Measurements from ENCODE around the gene RBBP8.
A peak's percentile ranks its signal among the peaks of the same experiment; 100 is the strongest.
"Not testable (repeated sequence)": the region's sequence is repeated elsewhere in the genome, so short reads cannot be mapped to it uniquely, and the experiment has no call there.

Gene RBBP8

GRCh38 chr18:22928339-22928738 is 4.8 kb upstream of the RBBP8 start:
- H3K27ac Mint-ChIP-seq = no peak overlapping the region

GRCh38 chr18:22930089-22930713 is 2.9 kb upstream of the RBBP8 start:
- Mint-ChIP-seq H3K27ac (no peak overlapping the region), H3K4me3 (no peak overlapping the region), H3K9me3 (no peaks in the 10 kb centered on the region), H3K4me1 (ENCODE audit: low read depth) (peaks cover 21% of the 10 kb centered on the region), H3K36me3 (ENCODE audit: low read depth) (peaks cover 3% of the 10 kb centered on the region), H3K27me3 (ENCODE audit: low read depth) (peaks cover 4% of the 10 kb centered on the region)

More at GRCh38 chr18:22928339-22928738, 4.8 kb upstream of the RBBP8 start:
- Mint-ChIP-seq H3K9me3 (no peaks in the 10 kb centered on the region), H3K4me3 (no peak overlapping the region), H3K36me3 (ENCODE audit: low read depth) (no peaks in the 10 kb centered on the region), H3K27me3 (ENCODE audit: low read depth) (peaks cover 16% of the 10 kb centered on the region), H3K4me1 (ENCODE audit: low read depth) (peaks cover 7% of the 10 kb centered on the region)

GRCh38 chr18:22932885-22933205 is 283 bp upstream of the RBBP8 start:
- peak overlapping the region; percentile 97 for H3K4me3 Mint-ChIP-seq
- peak overlapping the region; percentile 78 for H3K27ac Mint-ChIP-seq
- H3K4me1 Mint-ChIP-seq (ENCODE audit: low read depth) = peaks cover 30% of the 10 kb centered on the region
- no peaks in the 10 kb centered on the region for H3K9me3 Mint-ChIP-seq
- no peaks in the 10 kb centered on the region for H3K27me3 Mint-ChIP-seq (ENCODE audit: low read depth)
- peaks cover 5% of the 10 kb centered on the region for H3K36me3 Mint-ChIP-seq (ENCODE audit: low read depth)

GRCh38 chr18:22933966-22934423 is 867 bp downstream of the RBBP8 start:
- Mint-ChIP-seq H3K9me3 (no peaks in the 10 kb centered on the region), H3K4me3 (peak overlapping the region; percentile 97), H3K36me3 (ENCODE audit: low read depth) (peaks cover 11% of the 10 kb centered on the region), H3K27me3 (ENCODE audit: low read depth) (no peaks in the 10 kb centered on the region), H3K27ac (peak overlapping the region; percentile 96), H3K4me1 (ENCODE audit: low read depth) (peaks cover 30% of the 10 kb centered on the region)

GRCh38 chr18:22934789-22935188 is 1.7 kb downstream of the RBBP8 start:
- H3K9me3 Mint-ChIP-seq = no peaks in the 10 kb centered on the region
- peaks cover 32% of the 10 kb centered on the region for H3K4me1 Mint-ChIP-seq (ENCODE audit: low read depth)
- H3K36me3 Mint-ChIP-seq (ENCODE audit: low read depth) = peaks cover 14% of the 10 kb centered on the region
- no peaks in the 10 kb centered on the region for H3K27me3 Mint-ChIP-seq (ENCODE audit: low read depth)
- peak overlapping the region; percentile 52 for H3K27ac Mint-ChIP-seq
- H3K4me3 Mint-ChIP-seq = peak overlapping the region; percentile 97

GRCh38 chr18:22935431-22935830 is 2.3 kb downstream of the RBBP8 start:
- peaks cover 33% of the 10 kb centered on the region for H3K4me1 Mint-ChIP-seq (ENCODE audit: low read depth)
- H3K9me3 Mint-ChIP-seq = no peaks in the 10 kb centered on the region
- no peaks in the 10 kb centered on the region for H3K27me3 Mint-ChIP-seq (ENCODE audit: low read depth)
- peak overlapping the region; percentile 18 for H3K4me3 Mint-ChIP-seq
- H3K27ac Mint-ChIP-seq = no peak overlapping the region
- peaks cover 17% of the 10 kb centered on the region for H3K36me3 Mint-ChIP-seq (ENCODE audit: low read depth)

- Mint-ChIP-seq H3K9me3 (no peaks in the 10 kb centered on the region), H3K36me3 (ENCODE audit: low read depth) (peaks cover 17% of the 10 kb centered on the region), H3K4me3 (no peak overlapping the region), H3K27me3 (ENCODE audit: low read depth) (no peaks in the 10 kb centered on the region), H3K4me1 (ENCODE audit: low read depth) (peaks cover 33% of the 10 kb centered on the region), H3K27ac (no peak overlapping the region)
Measured at GRCh38 chr18:22936515-22936914, 3.4 kb downstream of the RBBP8 start.

- Mint-ChIP-seq H3K4me3 (no peak overlapping the region), H3K27ac (no peak overlapping the region), H3K27me3 (ENCODE audit: low read depth) (no peaks in the 10 kb centered on the region), H3K9me3 (no peaks in the 10 kb centered on the region), H3K36me3 (ENCODE audit: low read depth) (peaks cover 14% of the 10 kb centered on the region), H3K4me1 (ENCODE audit: low read depth) (peaks cover 15% of the 10 kb centered on the region)
Measured at GRCh38 chr18:22939649-22940048, 6.5 kb downstream of the RBBP8 start.

GRCh38 chr18:22943847-22944246 is 10.7 kb downstream of the RBBP8 start:
- Mint-ChIP-seq H3K27me3 (ENCODE audit: low read depth) (no peaks in the 10 kb centered on the region), H3K36me3 (ENCODE audit: low read depth) (peaks cover 11% of the 10 kb centered on the region), H3K9me3 (no peaks in the 10 kb centered on the region), H3K27ac (no peak overlapping the region), H3K4me3 (no peak overlapping the region), H3K4me1 (ENCODE audit: low read depth) (peaks cover 3% of the 10 kb centered on the region)

GRCh38 chr18:22946217-22946616 is 13.1 kb downstream of the RBBP8 start:
- no peak overlapping the region for H3K4me3 Mint-ChIP-seq
- no peaks in the 10 kb centered on the region for H3K9me3 Mint-ChIP-seq
- H3K27me3 Mint-ChIP-seq (ENCODE audit: low read depth) = no peaks in the 10 kb centered on the region
- H3K36me3 Mint-ChIP-seq (ENCODE audit: low read depth) = peaks cover 17% of the 10 kb centered on the region
- no peak overlapping the region for H3K27ac Mint-ChIP-seq
- no peaks in the 10 kb centered on the region for H3K4me1 Mint-ChIP-seq (ENCODE audit: low read depth)

- Mint-ChIP-seq H3K27ac (no peak overlapping the region), H3K27me3 (ENCODE audit: low read depth) (no peaks in the 10 kb centered on the region), H3K4me3 (no peak overlapping the region), H3K9me3 (no peaks in the 10 kb centered on the region), H3K36me3 (ENCODE audit: low read depth) (peaks cover 21% of the 10 kb centered on the region), H3K4me1 (ENCODE audit: low read depth) (no peaks in the 10 kb centered on the region)
Measured at GRCh38 chr18:22946846-22947245, 13.7 kb downstream of the RBBP8 start.

- Mint-ChIP-seq H3K27me3 (ENCODE audit: low read depth) (no peaks in the 10 kb centered on the region), H3K9me3 (no peaks in the 10 kb centered on the region), H3K4me1 (ENCODE audit: low read depth) (peaks cover 6% of the 10 kb centered on the region), H3K36me3 (ENCODE audit: low read depth) (peaks cover 46% of the 10 kb centered on the region), H3K4me3 (no peak overlapping the region), H3K27ac (no peak overlapping the region)
Measured at GRCh38 chr18:22951823-22952222, 18.7 kb downstream of the RBBP8 start.

- H3K27me3 Mint-ChIP-seq (ENCODE audit: low read depth) = no peaks in the 10 kb centered on the region
- H3K4me1 Mint-ChIP-seq (ENCODE audit: low read depth) = peaks cover 10% of the 10 kb centered on the region
- no peaks in the 10 kb centered on the region for H3K9me3 Mint-ChIP-seq
- peak overlapping the region; percentile 9 for H3K27ac Mint-ChIP-seq
- peaks cover 48% of the 10 kb centered on the region for H3K36me3 Mint-ChIP-seq (ENCODE audit: low read depth)
- H3K4me3 Mint-ChIP-seq = no peak overlapping the region
Measured at GRCh38 chr18:22952525-22952924, 19.4 kb downstream of the RBBP8 start.

GRCh38 chr18:22953982-22954381 is 20.9 kb downstream of the RBBP8 start:
- not testable (repeated sequence) for H3K27ac Mint-ChIP-seq; H3K9me3 Mint-ChIP-seq; H3K27me3 Mint-ChIP-seq (ENCODE audit: low read depth); H3K4me3 Mint-ChIP-seq
- peaks cover 52% of the 10 kb centered on the region for H3K36me3 Mint-ChIP-seq (ENCODE audit: low read depth)
- H3K4me1 Mint-ChIP-seq (ENCODE audit: low read depth) = peaks cover 14% of the 10 kb centered on the region

- Mint-ChIP-seq H3K9me3 (no peaks in the 10 kb centered on the region), H3K36me3 (ENCODE audit: low read depth) (peaks cover 42% of the 10 kb centered on the region), H3K27me3 (ENCODE audit: low read depth) (no peaks in the 10 kb centered on the region), H3K4me1 (ENCODE audit: low read depth) (peaks cover 14% of the 10 kb centered on the region), H3K27ac (no peak overlapping the region), H3K4me3 (no peak overlapping the region)
Measured at GRCh38 chr18:22956226-22956625, 23.1 kb downstream of the RBBP8 start.

GRCh38 chr18:22961156-22961555 is 28.0 kb downstream of the RBBP8 start:
- H3K36me3 Mint-ChIP-seq (ENCODE audit: low read depth) = peaks cover 13% of the 10 kb centered on the region
- no peaks in the 10 kb centered on the region for H3K27me3 Mint-ChIP-seq (ENCODE audit: low read depth)
- no peak overlapping the region for H3K4me3 Mint-ChIP-seq
- H3K9me3 Mint-ChIP-seq = no peaks in the 10 kb centered on the region
- H3K27ac Mint-ChIP-seq = no peak overlapping the region
- peaks cover 8% of the 10 kb centered on the region for H3K4me1 Mint-ChIP-seq (ENCODE audit: low read depth)

All from T-helper 1 cell treated with Interleukin-12 subunit alpha and Interleukin-12 subunit beta and Interleukin-4 antibody, amounts not matched to agents 30 μg/mL and 1 μg/mL, for 36 hours (primary cell).